ENCODE data around the gene SMCR8.

DNA sequence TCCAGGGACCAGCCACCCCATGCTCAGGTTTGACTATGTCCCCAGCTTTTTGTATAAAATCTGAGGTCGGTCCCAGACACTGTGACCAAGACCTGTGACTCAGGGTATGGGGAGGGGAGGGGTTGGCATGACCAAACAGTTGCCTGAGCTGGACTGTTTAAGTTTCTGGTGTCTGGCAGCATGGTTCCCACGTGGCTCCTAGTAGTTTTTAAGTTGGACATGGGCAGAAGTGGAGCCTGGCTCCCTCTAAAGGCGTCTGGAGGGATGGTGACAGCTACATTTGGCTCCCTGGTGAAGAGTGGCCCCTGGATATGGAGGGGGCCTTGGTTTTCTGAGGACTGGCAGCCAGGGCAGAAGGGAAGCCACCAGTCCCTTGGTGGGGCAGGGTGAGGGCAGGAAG is 7.9 kb downstream of the SMCR8 start:
- TF ChIP-seq RAD21 (IDR thresholded peaks at IDR 0.05), result peak; percentile 43 to 62
- TF ChIP-seq, protein P1, sequence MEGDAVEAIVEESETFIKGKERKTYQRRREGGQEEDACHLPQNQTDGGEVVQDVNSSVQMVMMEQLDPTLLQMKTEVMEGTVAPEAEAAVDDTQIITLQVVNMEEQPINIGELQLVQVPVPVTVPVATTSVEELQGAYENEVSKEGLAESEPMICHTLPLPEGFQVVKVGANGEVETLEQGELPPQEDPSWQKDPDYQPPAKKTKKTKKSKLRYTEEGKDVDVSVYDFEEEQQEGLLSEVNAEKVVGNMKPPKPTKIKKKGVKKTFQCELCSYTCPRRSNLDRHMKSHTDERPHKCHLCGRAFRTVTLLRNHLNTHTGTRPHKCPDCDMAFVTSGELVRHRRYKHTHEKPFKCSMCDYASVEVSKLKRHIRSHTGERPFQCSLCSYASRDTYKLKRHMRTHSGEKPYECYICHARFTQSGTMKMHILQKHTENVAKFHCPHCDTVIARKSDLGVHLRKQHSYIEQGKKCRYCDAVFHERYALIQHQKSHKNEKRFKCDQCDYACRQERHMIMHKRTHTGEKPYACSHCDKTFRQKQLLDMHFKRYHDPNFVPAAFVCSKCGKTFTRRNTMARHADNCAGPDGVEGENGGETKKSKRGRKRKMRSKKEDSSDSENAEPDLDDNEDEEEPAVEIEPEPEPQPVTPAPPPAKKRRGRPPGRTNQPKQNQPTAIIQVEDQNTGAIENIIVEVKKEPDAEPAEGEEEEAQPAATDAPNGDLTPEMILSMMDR (IDR thresholded peaks at IDR 0.05; ENCODE audit: low read depth, low read length, missing input control), result peak; percentile 14
- TF ChIP-seq, protein P2, sequence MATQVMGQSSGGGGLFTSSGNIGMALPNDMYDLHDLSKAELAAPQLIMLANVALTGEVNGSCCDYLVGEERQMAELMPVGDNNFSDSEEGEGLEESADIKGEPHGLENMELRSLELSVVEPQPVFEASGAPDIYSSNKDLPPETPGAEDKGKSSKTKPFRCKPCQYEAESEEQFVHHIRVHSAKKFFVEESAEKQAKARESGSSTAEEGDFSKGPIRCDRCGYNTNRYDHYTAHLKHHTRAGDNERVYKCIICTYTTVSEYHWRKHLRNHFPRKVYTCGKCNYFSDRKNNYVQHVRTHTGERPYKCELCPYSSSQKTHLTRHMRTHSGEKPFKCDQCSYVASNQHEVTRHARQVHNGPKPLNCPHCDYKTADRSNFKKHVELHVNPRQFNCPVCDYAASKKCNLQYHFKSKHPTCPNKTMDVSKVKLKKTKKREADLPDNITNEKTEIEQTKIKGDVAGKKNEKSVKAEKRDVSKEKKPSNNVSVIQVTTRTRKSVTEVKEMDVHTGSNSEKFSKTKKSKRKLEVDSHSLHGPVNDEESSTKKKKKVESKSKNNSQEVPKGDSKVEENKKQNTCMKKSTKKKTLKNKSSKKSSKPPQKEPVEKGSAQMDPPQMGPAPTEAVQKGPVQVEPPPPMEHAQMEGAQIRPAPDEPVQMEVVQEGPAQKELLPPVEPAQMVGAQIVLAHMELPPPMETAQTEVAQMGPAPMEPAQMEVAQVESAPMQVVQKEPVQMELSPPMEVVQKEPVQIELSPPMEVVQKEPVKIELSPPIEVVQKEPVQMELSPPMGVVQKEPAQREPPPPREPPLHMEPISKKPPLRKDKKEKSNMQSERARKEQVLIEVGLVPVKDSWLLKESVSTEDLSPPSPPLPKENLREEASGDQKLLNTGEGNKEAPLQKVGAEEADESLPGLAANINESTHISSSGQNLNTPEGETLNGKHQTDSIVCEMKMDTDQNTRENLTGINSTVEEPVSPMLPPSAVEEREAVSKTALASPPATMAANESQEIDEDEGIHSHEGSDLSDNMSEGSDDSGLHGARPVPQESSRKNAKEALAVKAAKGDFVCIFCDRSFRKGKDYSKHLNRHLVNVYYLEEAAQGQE (IDR thresholded peaks at IDR 0.05), result no peak
- no peak for TF ChIP-seq HNF4A (conservative IDR thresholded peaks at IDR 0.05)
- TF ChIP-seq YY1 (IDR thresholded peaks at IDR 0.05), result no peak
- TF ChIP-seq TAF1 (conservative IDR thresholded peaks at IDR 0.05), result no peak
- TF ChIP-seq, protein P3, sequence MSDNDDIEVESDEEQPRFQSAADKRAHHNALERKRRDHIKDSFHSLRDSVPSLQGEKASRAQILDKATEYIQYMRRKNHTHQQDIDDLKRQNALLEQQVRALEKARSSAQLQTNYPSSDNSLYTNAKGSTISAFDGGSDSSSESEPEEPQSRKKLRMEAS (IDR thresholded peaks at IDR 0.05), result no peak
- TF ChIP-seq SP1 (IDR thresholded peaks at IDR 0.05), result no peak

Measured in liver (tissue), 3 donors.